Astrocyte of the spinal cord (primary cell): Measurements from ENCODE around the gene LCP2.

Experiments
- DNase-seq: peaks from one replicate; pipeline ENCODE4 v3.0.0; 2011; ENCODE audit warnings: low read depth, low spot score
- H3K4me3 ChIP-seq: 2 replicates; pipeline ENCODE4 v1.5.1; 2011; ENCODE audit warnings: low read depth, mild to moderate bottlenecking, low read length, moderate library complexity
- in situ Hi-C: cut with HindIII; loops from 2 replicates; pipeline ENCODE4 v1.10.0; 2017; ENCODE audit warnings: low sequenced_read_pairs
- TF ChIP-seq, protein P1 (sequence below): IDR thresholded peaks from 2 replicates; pipeline ENCODE4 v1.5.1; 2012; ENCODE audit warnings: low read depth, mild to moderate bottlenecking, low read length, inconsistent platforms

Gene LCP2

DNA sequence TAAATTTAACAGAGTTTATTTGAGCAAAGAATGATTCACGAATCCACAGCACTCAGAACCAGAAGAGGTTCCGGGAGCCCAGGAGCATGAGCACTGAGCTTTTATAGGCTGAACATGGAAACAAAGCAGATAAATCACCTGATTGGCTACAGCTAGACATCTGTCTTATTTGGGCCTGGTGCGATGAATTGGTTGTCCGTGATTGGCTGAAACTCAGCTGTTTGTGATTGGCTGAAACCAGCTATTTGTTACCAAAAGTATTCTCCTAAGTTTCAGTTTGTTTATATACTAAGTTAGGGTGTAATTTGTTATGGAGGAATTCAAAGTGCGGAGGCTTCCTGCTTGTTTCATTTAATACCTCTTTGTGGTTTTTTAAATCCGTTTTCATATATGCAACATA is 15.8 kb upstream of the LCP2 start:
- H3K4me3 ChIP-seq: no peak overlapping the region
- DNase-seq: no peak
- TF ChIP-seq, protein P1, sequence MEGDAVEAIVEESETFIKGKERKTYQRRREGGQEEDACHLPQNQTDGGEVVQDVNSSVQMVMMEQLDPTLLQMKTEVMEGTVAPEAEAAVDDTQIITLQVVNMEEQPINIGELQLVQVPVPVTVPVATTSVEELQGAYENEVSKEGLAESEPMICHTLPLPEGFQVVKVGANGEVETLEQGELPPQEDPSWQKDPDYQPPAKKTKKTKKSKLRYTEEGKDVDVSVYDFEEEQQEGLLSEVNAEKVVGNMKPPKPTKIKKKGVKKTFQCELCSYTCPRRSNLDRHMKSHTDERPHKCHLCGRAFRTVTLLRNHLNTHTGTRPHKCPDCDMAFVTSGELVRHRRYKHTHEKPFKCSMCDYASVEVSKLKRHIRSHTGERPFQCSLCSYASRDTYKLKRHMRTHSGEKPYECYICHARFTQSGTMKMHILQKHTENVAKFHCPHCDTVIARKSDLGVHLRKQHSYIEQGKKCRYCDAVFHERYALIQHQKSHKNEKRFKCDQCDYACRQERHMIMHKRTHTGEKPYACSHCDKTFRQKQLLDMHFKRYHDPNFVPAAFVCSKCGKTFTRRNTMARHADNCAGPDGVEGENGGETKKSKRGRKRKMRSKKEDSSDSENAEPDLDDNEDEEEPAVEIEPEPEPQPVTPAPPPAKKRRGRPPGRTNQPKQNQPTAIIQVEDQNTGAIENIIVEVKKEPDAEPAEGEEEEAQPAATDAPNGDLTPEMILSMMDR: no peak
- in situ Hi-C loops: no loop called here

DNA sequence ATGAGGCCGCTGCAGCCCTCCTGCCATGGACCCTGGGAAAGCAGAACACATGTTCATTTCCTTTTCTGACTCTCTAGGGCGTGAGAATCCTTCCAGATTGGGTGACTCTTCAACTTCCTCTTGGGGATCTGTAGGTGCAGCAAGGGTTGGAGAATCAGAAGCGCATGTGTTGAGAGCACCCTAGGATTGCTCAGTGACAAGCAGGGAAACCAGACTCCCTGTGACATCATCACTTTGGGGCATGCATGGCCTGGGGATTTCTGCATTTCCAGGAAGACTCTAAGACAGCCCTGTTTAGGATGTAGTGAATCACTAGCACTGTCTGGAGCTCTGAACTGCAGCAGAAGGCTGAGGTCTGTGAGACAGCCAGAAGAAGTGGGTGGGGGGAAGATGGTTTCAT is 15.1 kb upstream of the LCP2 start:
- in situ Hi-C loops: no loop called here
- no peak overlapping the region for H3K4me3 ChIP-seq
- TF ChIP-seq, protein P1: no peak
- peak; percentile 7 for DNase-seq

DNA sequence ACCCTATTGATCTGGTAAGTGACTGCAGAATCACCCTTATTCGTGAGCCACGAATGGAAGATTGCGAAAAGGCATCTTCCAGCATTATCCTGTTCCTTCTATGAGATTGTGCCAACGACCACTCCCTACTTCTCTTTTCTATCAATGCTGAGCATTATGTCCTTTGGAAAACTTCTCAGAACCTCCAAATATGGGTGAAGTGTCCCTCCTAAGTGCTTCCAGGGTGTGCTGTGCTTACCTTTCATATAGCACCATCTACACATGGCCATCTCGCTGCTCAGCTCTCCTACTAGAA is 14.7 kb upstream of the LCP2 start:
- in situ Hi-C loops: no loop called here
- H3K4me3 ChIP-seq: no peak overlapping the region
- no peak for DNase-seq
- TF ChIP-seq, protein P1: no peak

DNA sequence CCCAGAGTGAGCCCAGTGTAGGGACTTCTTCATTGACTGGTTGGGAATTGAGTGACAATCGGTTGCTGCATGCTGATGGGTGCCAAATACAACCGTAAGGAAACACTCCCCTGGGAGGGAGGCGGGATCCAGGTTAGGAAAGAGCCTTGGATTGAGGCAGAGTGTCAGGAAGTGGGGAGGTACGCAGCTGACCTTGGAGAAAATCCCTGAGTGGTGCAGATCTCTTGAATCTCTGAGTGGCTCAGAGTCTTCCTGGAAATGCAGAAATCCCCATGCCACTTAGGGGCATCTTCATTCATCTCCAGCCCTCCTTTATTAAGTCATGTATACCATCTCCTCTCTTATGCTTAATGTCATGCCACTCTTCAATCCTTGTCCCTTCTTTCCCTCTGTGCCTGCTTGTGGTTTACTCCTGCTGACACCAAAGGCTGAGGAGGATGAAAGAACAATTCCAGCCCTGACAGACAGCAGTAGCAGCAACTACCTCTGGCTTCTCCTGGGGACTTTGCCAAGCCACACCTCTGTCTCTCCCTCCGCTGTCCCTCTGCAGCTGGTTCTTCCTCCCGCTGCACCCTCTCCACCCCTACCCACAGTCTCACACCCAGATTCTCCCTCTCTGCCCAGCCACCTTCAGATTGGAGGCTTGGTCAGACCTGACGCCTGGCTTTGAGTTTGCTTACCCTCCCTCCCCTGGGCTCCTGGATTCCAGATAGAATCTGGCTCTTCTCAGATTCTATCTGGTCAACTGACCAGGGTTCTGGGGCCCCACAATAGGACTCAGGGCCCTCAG is 14.1 kb upstream of the LCP2 start:
- no peak for DNase-seq
- no peak overlapping the region for H3K4me3 ChIP-seq
- in situ Hi-C loops: no loop called here
- TF ChIP-seq, protein P1: no peak

DNA sequence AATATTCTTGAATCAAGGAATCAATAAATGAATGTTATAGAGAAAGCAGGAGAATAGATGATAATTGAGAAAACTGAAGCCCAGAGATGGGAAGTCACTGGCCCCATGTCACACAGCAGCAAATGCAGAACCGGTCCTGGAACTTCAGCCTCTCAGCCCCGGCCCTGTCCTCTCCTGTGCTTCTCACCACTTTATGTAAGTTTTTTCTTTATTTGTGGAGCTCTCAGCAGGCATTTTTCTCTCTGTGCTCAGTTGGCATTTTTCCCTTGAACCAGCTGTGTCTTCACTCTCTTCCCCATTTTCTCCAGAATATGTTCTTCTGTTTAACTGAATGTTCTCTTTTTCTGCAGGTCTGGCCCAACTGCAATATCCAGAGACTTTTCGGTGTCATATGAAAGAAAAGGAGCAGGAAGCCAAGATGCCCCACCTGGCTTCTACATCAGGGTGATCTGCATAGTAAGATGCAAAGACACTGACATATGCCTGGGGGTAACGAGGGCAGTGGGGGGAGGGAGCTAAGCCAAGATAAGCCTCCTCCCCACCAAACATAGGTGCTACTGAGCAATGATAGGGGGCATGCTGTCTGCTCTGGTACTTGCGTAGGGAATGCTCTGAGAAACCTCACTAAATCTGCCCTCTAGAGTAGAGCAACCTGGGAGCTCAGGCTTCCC is 12.8 kb upstream of the LCP2 start:
- no peak overlapping the region for H3K4me3 ChIP-seq
- DNase-seq: no peak
- TF ChIP-seq, protein P1: no peak
- in situ Hi-C loops: no loop called here

DNA sequence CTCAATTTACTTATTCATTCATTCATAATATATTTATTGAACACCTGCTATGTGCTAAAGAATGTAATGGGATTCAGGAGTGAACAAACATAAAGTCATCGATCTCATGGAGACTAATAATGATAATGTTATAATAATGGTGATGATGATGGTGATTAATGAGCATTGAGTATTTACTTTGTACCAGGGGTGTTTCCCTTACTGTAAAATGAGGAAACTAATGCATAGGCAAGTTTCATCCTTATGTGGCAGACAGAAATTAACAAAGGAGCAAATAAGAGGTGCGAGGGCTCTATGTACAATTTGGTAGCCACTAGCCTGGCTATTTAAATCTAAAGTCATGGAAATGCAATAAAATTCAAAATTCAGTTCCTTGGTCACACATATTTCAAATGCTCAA is 11.1 kb upstream of the LCP2 start:
- no peak overlapping the region for H3K4me3 ChIP-seq
- TF ChIP-seq, protein P1: no peak
- no peak for DNase-seq
- in situ Hi-C loops: no loop called here
